Measurements from ENCODE around the gene BLTP3A.
"Not testable (repeated sequence)": the region's sequence is repeated elsewhere in the genome, so short reads cannot be mapped to it uniquely, and the experiment has no call there.

The BLTP3A gene

DNA sequence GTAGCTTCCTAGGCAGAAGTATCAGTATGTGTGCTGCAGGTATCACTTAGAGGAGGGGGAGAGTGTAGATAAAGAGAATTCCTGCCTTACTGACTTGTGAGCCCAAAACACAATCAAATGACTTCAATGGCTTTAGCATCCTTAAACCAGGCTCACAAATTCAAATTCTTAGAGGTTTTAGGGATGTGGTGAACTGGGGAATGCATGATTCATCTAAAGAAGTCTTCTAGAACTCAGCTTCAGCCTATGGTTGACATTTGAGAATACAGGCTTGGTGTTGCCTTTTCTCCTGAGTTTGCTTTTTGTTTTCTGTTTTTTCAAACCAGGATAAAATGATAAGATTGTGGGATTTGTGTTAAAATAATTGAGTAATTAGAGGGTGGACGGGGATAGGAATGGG lies 20.2 kb upstream of the BLTP3A start:
- TF ChIP-seq JUND (IDR thresholded peaks at IDR 0.05; ENCODE audit: low read depth), result no peak
- DNase-seq (ENCODE audit: low read depth in 1 of 2, low spot score in 1 of 2), result no peak
- in situ Hi-C loops (cut with HindIII; ENCODE audit: low pct_unique_long_range_greater_than_20kb, low sequenced_read_pairs), result no loop called here

DNA sequence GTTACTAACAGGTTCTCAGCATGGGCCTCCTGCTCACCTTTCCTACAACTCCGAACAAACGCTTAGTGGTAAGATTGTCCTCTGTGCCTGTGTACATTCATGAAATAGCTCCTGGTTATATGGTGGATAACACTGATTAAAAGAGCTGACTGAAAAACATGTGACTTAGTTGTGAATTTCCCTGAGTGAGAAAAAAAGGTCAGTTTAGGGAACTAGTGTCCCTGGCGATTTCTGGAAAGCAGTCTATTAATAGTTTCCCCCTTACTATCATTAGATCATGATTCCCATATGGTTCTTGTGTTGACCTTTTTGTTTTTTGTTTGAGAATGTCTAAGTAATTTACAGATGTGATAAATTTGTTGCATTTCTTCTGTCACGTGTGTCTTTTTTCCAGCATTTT lies 18.9 kb upstream of the BLTP3A start:
- no peak for DNase-seq (ENCODE audit: low read depth in 1 of 2, low spot score in 1 of 2)
- in situ Hi-C loops (cut with HindIII; ENCODE audit: low pct_unique_long_range_greater_than_20kb, low sequenced_read_pairs), result no loop called here
- TF ChIP-seq JUND (IDR thresholded peaks at IDR 0.05; ENCODE audit: low read depth), result no peak

DNA sequence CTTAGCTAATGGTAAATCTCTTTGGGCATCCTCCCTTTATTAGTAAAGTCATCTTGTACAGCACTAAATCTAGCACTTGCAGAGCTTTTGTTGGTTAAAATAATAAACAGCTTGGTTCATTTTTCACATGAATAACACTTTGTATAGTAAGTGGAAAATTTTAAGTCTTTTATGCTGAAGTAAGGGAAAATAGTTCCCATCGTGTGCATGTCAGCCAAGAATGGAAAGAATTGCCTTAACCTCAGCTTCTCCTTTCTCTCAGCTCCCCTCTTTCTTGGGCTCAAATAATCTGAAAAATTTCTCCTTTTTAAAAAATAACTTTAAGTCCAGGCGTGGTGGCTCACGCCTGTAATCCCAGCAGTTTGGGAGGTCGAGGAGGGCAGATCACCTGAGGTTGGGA lies 18.0 kb upstream of the BLTP3A start:
- no peak for TF ChIP-seq JUND (IDR thresholded peaks at IDR 0.05; ENCODE audit: low read depth)
- no peak for DNase-seq (ENCODE audit: low read depth in 1 of 2, low spot score in 1 of 2)
- in situ Hi-C loops (cut with HindIII; ENCODE audit: low pct_unique_long_range_greater_than_20kb, low sequenced_read_pairs), result no loop called here

DNA sequence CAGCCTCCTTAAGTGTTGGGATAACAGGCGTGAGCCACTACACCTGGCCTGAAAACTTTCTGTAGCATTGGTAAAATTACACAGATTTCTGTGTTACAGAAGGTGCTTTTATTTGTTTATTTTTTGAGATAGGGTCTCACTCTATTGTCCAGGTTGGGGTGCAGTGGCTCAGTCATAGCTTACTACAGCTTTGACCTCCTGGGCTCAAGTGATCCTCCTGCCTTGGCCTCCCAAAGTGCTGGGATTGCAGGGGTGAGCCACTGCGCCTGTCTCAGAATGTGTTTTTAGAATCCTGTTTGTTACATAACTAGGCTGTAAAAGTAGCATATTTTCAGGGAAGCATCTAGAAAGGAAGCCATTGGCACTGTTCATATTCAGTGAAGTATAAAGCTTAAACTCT lies 16.9 kb upstream of the BLTP3A start:
- in situ Hi-C loops (cut with HindIII; ENCODE audit: low pct_unique_long_range_greater_than_20kb, low sequenced_read_pairs), result no loop called here
- no peak for DNase-seq (ENCODE audit: low read depth in 1 of 2, low spot score in 1 of 2)
- no peak for TF ChIP-seq JUND (IDR thresholded peaks at IDR 0.05; ENCODE audit: low read depth)

DNA sequence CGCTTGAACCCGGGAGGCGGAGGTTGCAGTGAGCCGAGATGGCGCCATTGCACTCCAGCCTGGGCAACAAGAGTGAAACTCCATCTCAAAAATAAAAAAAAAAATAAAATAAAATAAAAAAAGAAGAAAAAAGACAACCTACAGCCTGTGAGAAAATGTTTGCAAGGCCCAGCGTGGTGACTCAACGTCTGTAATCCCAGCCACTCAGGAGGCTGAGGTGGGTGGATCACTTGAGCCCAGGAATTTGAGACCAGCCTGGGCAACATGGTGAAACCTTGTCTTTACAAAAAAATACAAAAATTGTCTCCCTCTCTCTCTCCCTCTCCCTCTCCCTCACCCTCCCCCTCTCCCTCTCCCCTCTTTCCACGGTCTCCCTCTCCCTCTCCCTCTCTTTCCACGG lies 6.5 kb upstream of the BLTP3A start:
- in situ Hi-C loops (cut with HindIII; ENCODE audit: low pct_unique_long_range_greater_than_20kb, low sequenced_read_pairs); DNase-seq (ENCODE audit: low read depth in 1 of 2, low spot score in 1 of 2): not testable (repeated sequence)

DNA sequence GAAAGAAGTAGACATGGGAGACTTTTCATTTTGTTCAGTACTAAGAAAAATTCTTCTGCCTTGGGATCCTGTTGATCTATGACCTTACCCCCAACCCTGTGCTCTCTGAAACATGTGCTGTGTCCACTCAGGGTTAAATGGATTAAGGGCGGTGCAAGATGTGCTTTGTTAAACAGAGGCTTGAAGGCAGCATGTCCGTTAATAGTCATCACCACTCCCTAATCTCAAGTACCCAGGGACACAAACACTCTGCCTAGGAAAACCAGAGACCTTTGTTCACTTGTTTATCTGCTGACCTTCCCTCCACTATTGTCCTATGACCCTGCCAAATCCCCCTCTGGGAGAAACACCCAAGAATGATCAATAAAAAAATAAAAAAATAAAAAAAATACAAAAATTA lies 4.7 kb upstream of the BLTP3A start:
- in situ Hi-C loops (cut with HindIII; ENCODE audit: low pct_unique_long_range_greater_than_20kb, low sequenced_read_pairs); DNase-seq (ENCODE audit: low read depth in 1 of 2, low spot score in 1 of 2): not testable (repeated sequence)

DNA sequence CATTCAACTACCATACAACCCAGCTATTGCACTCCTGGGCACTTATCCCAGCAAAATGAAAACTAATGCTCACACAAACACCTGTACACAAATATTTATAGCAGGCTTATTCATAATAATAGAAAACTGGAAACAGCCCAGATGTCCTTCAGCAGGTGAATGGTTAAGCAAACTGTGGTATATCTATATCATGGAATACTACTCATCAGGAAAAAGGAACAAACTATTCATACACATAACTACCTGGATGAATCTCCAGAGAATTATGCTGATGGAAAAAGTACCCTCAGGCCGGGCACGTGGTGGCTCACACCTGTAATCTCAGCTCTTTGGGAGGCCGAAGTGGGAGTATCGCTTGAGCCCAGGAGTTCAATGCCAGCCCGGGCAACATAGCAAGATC lies 3.8 kb upstream of the BLTP3A start:
- no peak for TF ChIP-seq JUND (IDR thresholded peaks at IDR 0.05; ENCODE audit: low read depth)
- DNase-seq (ENCODE audit: low read depth in 1 of 2, low spot score in 1 of 2), result no peak
- in situ Hi-C loops (cut with HindIII; ENCODE audit: low pct_unique_long_range_greater_than_20kb, low sequenced_read_pairs), result no loop called here

DNA sequence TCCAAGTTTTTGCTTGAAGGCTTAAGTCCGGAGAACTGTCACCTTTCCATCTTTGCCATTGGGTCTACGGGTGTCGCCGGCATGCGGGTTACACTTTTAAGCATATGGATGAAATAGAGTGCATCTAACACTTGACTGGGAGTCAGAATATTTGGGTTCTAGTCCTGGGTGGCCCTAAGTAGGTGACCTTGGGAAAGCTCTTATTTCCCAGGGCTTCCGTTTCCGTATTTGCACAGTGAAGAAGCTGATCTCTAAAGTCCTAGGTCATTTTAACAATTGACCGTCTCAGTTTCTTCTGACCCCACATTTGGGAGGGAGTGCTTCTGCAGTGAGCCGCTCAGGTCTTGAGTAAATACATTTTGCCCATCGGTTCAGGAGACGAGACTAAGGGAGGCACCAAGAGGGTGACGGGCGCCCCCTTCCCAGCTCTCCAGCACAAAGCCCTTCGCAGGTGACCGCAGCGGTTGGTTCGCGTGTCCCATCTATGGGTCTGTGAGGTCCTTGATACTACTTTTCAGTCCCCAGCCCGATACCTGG lies 651 bp upstream of the BLTP3A start:
- TF ChIP-seq JUND (IDR thresholded peaks at IDR 0.05; ENCODE audit: low read depth), result no peak
- peak; percentile 61 to 78 for DNase-seq (ENCODE audit: low read depth in 1 of 2, low spot score in 1 of 2)
- in situ Hi-C loops (cut with HindIII; ENCODE audit: low pct_unique_long_range_greater_than_20kb, low sequenced_read_pairs), result no loop called here

DNA sequence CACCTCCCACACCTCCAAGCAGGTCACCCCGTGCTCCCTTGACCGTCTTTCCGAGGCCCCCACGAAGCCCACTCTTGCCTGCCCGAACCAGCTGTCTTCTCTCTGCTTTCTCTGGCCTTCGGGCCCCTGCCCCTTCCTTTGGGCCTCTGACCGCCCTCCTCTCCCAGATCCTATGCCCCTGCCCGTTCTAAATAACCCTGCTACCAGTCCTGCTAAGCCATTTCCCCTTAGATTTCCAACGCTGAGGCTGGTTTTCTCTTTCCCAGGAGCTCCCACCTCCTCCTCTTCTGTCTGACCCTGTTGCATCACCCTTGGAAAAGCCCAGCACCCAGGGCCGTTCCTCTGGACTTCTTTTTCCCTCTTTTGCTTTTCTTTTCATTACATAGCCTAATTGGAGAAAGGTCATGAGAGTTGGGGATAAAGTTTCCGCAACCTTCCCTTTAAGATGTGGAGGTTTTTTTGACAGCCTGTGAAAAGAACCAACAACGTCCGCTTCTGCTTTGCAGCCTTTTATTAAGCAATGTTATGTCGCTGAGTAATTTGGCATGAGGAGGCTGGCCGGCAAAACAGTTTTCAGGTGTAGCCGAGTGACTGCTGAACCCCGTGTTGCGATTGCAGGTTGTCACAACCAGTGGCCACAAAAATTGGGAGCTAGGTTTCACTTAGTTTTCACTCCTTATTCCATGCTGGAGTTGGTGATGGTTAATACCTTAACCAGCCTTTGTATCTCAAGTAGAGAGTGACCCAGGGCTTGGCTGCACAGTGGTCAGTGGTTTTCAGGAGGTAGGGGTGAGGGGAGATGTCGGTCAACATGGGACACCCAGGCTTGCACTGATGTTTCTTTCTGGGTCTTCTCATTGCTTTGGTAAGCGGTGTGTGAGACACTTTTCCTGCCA lies 970 bp downstream of the BLTP3A start:
- in situ Hi-C loops (cut with HindIII; ENCODE audit: low pct_unique_long_range_greater_than_20kb, low sequenced_read_pairs), result no loop called here
- TF ChIP-seq JUND (IDR thresholded peaks at IDR 0.05; ENCODE audit: low read depth), result no peak
- peak; percentile 42 to 44 for DNase-seq (ENCODE audit: low read depth in 1 of 2, low spot score in 1 of 2)

DNA sequence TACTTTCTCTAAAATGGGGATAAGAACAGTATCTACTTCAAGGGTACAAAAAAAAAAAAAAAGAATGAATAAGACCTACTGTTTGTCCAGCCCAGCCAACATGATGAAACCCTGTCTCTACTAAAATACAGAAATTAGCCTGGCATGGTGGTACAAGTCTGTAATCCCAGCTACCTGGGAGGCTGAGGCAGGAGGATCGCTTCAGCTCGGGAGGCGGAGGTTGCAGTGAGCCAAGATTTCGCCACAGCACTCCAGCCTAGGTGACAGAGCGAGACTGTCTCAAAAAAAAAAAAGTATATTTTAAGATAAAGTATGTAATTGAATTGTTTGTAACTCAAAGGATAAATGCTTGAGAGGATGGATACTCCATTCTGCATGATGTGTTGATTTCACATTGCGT lies 2.0 kb downstream of the BLTP3A start:
- no peak for DNase-seq (ENCODE audit: low read depth in 1 of 2, low spot score in 1 of 2)
- TF ChIP-seq JUND (IDR thresholded peaks at IDR 0.05; ENCODE audit: low read depth), result no peak
- in situ Hi-C loops (cut with HindIII; ENCODE audit: low pct_unique_long_range_greater_than_20kb, low sequenced_read_pairs), result no loop called here

DNA sequence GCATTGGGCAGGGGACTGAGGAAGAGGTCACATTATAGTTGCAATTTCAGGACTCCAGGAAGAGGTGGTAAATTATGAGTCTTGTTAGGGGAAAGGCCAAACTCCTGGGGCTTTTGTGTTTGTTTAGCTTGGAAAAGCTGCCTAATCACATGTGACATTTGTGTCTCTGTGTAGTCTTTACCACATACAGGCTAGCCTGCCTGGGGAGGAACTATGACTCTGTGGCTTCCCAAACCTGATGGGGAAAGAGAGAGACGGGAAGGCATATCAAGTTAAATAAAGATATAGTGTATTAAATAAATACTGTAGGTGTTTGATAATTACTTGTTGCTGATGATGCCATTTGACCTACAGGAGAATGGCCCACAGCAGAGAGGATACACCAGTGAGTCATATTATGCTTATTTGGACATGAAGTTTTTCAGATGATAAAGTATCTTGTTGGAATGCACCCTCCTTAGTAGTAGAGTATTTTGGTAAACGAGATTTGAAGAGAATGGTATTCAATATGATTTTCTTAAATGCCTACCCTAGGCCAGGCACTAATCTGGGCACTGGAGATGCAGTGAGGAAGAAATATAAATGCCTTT lies 4.0 kb downstream of the BLTP3A start:
- no peak for DNase-seq (ENCODE audit: low read depth in 1 of 2, low spot score in 1 of 2)
- no peak for TF ChIP-seq JUND (IDR thresholded peaks at IDR 0.05; ENCODE audit: low read depth)
- in situ Hi-C loops (cut with HindIII; ENCODE audit: low pct_unique_long_range_greater_than_20kb, low sequenced_read_pairs), result no loop called here

DNA sequence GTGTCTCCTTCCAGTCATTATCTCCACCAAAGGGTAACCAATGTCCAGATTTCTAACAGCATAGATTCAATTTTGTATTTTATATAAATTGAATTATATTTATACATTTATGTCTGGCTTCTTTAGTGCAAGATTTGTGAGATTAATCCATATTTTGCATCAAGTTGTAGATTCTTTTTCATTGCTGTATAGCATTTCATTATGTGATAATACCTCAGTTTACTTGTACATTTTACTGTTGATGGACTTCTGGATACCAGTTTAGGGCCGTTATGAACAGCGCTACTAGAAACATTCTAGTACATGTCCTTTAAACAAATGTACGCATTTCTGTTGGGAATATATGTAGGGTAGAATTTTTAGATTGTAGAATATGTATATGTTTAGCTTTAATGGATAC lies 6.2 kb downstream of the BLTP3A start:
- no peak for DNase-seq (ENCODE audit: low read depth in 1 of 2, low spot score in 1 of 2)
- TF ChIP-seq JUND (IDR thresholded peaks at IDR 0.05; ENCODE audit: low read depth), result no peak
- in situ Hi-C loops (cut with HindIII; ENCODE audit: low pct_unique_long_range_greater_than_20kb, low sequenced_read_pairs), result no loop called here

DNA sequence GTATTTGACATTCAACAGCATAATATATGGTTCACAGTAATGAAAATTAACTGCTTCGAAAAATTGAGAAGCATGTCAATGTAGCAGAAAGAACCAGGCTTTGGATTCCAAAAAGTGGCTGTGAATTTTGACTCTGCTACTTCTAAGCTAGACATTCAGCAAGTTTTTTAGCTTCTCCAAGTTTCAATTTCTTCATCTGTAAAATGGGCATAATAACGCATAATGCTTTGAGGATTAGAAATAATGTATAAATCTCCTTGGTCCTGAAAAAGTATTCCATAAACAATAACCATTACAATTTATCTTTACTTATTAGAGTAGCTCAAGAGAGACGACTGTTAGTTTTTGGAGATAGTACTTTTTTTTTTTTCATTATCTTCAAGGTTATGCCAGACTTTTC lies 7.7 kb downstream of the BLTP3A start:
- TF ChIP-seq JUND (IDR thresholded peaks at IDR 0.05; ENCODE audit: low read depth), result no peak
- in situ Hi-C loops (cut with HindIII; ENCODE audit: low pct_unique_long_range_greater_than_20kb, low sequenced_read_pairs), result no loop called here

More for the DNA sequence above, 7.7 kb downstream of the BLTP3A start:
- no peak for DNase-seq (ENCODE audit: low read depth in 1 of 2, low spot score in 1 of 2)

Data from T47D (cell line).